AG10803 (cell line): ENCODE measurements around the gene TMEM181.
"Not testable (repeated sequence)": the region's sequence is repeated elsewhere in the genome, so short reads cannot be mapped to it uniquely, and the experiment has no call there.

Experiments
- DNase-seq: peaks from one replicate; pipeline ENCODE4 v3.0.0; 2010; ENCODE audit warnings: low read depth
- H3K4me3 ChIP-seq: 2 replicates; pipeline ENCODE4 v1.5.1; 2011; ENCODE audit warnings: mild to moderate bottlenecking, low read length, control low read depth
- CTCF ChIP-seq: conservative IDR thresholded peaks from 2 replicates; pipeline ENCODE4 v1.5.1; 2011; ENCODE audit warnings: mild to moderate bottlenecking, low read length, control low read depth, inconsistent platforms

TMEM181 gene

GRCh38 chr6:158629367-158630221 lies 69.7 kb downstream of the TMEM181 start:
- H3K4me3 ChIP-seq, result no peak overlapping the region
- no peak; the same call in 1 of the 2 replicates for TF ChIP-seq CTCF
- DNase-seq, result no peak

- peak; percentile 60 for DNase-seq
- H3K4me3 ChIP-seq, result no peak overlapping the region
- TF ChIP-seq CTCF, result no peak
Observed at GRCh38 chr6:158630938-158631616, 71.2 kb downstream of the TMEM181 start.

- H3K4me3 ChIP-seq, result no peak overlapping the region
- DNase-seq, result peak; percentile 58
- TF ChIP-seq CTCF, result no peak
Observed at GRCh38 chr6:158631678-158632537, 72.0 kb downstream of the TMEM181 start.

GRCh38 chr6:158632538-158633119 lies 72.7 kb downstream of the TMEM181 start:
- DNase-seq, H3K4me3 ChIP-seq: not testable (repeated sequence)

- no peak overlapping the region for H3K4me3 ChIP-seq
- no peak for TF ChIP-seq CTCF
- no peak for DNase-seq
Observed at GRCh38 chr6:158633127-158633526, 73.2 kb downstream of the TMEM181 start.

- no peak for DNase-seq
- H3K4me3 ChIP-seq, result no peak overlapping the region
- TF ChIP-seq CTCF, result no peak
Observed at GRCh38 chr6:158634695-158635426, 75.0 kb downstream of the TMEM181 start.
